Uterus (tissue), 2 donors: Measurements from ENCODE around the gene GABARAP.

Source experiments
- POLR2A ChIP-seq, 2 donors: fragments of 450-650 bp; IDR thresholded peaks; one replicate each; pipeline ENCODE4 v1.6.1; 2016; ENCODE audit warnings: antibody characterized with exemption in 2 of 2, mild to moderate bottlenecking in 1 of 2, moderate library complexity in 1 of 2
- TF ChIP-seq, protein P1 (sequence below), 4 experiments: fragments of 200-600 bp in 2 of 4; fragments of 450-650 bp in 2 of 4; sonication (generic) in 2 of 4; IDR thresholded peaks; one replicate each; pipeline ENCODE4 v1.5.1; 2016 to 2019; ENCODE audit warnings: antibody characterized with exemption in 4 of 4, mild to moderate bottlenecking in 2 of 4, moderate library complexity in 1 of 4

DNA sequence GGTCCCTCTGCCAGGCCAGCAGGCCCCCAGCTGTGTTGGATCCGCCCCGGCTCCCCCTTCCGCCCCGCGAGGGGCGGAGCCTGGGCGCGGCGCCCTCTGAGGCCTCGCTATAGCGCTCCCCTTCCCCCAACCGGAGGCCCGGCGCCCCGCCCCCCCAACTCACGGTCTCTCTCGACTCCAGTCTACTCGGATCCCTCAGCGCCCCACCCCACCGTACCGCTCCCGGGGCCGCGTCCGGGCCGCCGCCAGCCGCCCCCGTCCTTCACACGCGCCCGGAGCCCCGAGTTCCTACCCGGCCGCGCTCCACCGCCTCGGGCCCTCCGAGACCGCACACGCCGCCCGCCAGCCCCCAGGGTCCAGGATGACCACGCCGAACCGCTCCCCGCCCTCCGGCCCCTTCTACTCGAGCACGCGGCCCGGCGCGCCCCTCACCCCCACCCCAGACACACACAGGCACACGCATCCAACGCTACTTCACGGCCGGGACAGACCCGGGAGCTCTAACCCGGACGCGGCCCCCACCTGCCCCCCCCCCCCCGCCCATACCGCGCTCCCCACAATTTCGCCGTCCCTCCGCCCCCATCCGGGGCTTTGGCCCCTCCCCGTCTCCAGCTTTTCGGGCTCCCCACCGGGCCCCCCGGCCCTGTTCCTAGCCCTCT is 4.4 kb downstream of the GABARAP start:
- TF ChIP-seq, protein P1, sequence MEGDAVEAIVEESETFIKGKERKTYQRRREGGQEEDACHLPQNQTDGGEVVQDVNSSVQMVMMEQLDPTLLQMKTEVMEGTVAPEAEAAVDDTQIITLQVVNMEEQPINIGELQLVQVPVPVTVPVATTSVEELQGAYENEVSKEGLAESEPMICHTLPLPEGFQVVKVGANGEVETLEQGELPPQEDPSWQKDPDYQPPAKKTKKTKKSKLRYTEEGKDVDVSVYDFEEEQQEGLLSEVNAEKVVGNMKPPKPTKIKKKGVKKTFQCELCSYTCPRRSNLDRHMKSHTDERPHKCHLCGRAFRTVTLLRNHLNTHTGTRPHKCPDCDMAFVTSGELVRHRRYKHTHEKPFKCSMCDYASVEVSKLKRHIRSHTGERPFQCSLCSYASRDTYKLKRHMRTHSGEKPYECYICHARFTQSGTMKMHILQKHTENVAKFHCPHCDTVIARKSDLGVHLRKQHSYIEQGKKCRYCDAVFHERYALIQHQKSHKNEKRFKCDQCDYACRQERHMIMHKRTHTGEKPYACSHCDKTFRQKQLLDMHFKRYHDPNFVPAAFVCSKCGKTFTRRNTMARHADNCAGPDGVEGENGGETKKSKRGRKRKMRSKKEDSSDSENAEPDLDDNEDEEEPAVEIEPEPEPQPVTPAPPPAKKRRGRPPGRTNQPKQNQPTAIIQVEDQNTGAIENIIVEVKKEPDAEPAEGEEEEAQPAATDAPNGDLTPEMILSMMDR (IDR thresholded peaks at IDR 0.05), result no peak
- no peak for TF ChIP-seq POLR2A (IDR thresholded peaks at IDR 0.05)
